GM12878 (cell line): ENCODE results near the gene UTP25. TPM values are rescaled to one million over a fixed set of nuclear protein-coding genes. Genes with fewer than 3 reads are reported as not detected.

Experiments
- ATAC-seq: fragments of 200-7000 bp; cut with Tn5 transposase; 3 replicates; pipeline ENCODE4 v1.9.1; 2020; ENCODE audit warnings: mild to moderate bottlenecking, moderate library complexity
- BruUV-seq: library from RNA; stranded (reverse); fragments of 400-500 nt; replicated peaks from 2 replicates; lab custom pipeline; 2021; lab: Mats Ljungman, UMichigan
- CTCF ChIA-PET: fragments of 300-600 bp; sonication (Branson Sonifier 250); formaldehyde crosslinking; extraction: SDS; loops from one replicate; lab custom pipeline; 2021; ENCODE audit warnings: inconsistent platforms; lab: Yijun Ruan, JAX
- POLR2A ChIA-PET: fragments of 350-600 bp; formaldehyde crosslinking; extraction: SDS; loops from one replicate; lab custom pipeline; 2021; ENCODE audit warnings: inconsistent platforms; lab: Charles Lee
- RAD21 ChIA-PET: fragments of 300-600 bp; sonication (Branson Sonifier 250); formaldehyde crosslinking; loops from one replicate; lab custom pipeline; 2023; ENCODE audit warnings: antibody characterized with exemption; ENCODE audit not compliant: unreplicated experiment; lab: Charles Lee
- SMC1A ChIA-PET: fragments of 300-600 bp; sonication (Branson Sonifier 250); formaldehyde crosslinking; loops from one replicate; lab custom pipeline; 2023; ENCODE audit not compliant: unreplicated experiment, uncharacterized antibody; lab: Charles Lee
- DNase-seq: peaks from one replicate; pipeline ENCODE4 v3.0.0-alpha.2; 2011; ENCODE audit warnings: low read depth, low spot score
- FAIRE-seq: peaks from 3 replicates; lab custom pipeline; 2011; peaks lifted over from hg19 to GRCh38; lab: Jason Lieb, UNC
- H2AFZ ChIP-seq: 2 replicates; pipeline ENCODE4 v1.6.0; 2011; ENCODE audit warnings: low read depth, low read length, control low read depth; ENCODE audit not compliant: control insufficient read depth
- H3K27ac ChIP-seq: 2 replicates; pipeline ENCODE4 v1.5.1; 2011; ENCODE audit warnings: control low read depth; ENCODE audit not compliant: control insufficient read depth, insufficient read depth
- H3K27me3 ChIP-seq, 2 experiments: replicated peaks in 1 of 2; 2 replicates each; pipeline versions ENCODE4 v1.6.0 to v1.6.1; 2011; ENCODE audit warnings: low read length in 1 of 2; ENCODE audit not compliant: control insufficient read depth in 2 of 2, insufficient read depth in 2 of 2
- H3K36me3 ChIP-seq, 2 experiments: 2 replicates each; pipeline ENCODE4 v1.5.1; 2011; ENCODE audit warnings: low read length in 1 of 2; ENCODE audit not compliant: control insufficient read depth in 2 of 2, insufficient read depth in 2 of 2
- H3K4me1 ChIP-seq: 2 replicates; pipeline ENCODE4 v1.6.1; 2011; ENCODE audit warnings: mild to moderate bottlenecking, low read length, moderate library complexity, mixed read lengths; ENCODE audit not compliant: control insufficient read depth, insufficient read depth
- H3K4me2 ChIP-seq: 2 replicates; pipeline ENCODE4 v1.6.0; 2011; ENCODE audit warnings: control low read depth; ENCODE audit not compliant: control insufficient read depth, insufficient read depth
- H3K4me3 ChIP-seq: fragments of 200-600 bp; sonication (generic); 2 replicates; pipeline ENCODE4 v1.5.1; 2016
- H3K79me2 ChIP-seq: 2 replicates; pipeline ENCODE4 v1.6.0; 2011; ENCODE audit warnings: low read length; ENCODE audit not compliant: control insufficient read depth, insufficient read depth
- H3K9ac ChIP-seq: 2 replicates; pipeline ENCODE4 v1.8.0; 2011; ENCODE audit warnings: low read length, control low read depth, mixed read lengths; ENCODE audit not compliant: control insufficient read depth, insufficient read depth
- H3K9me3 ChIP-seq: replicated peaks from 3 replicates; pipeline ENCODE4 v1.5.1; 2011; ENCODE audit warnings: mild to moderate bottlenecking, low read length; ENCODE audit not compliant: control insufficient read depth, insufficient read depth
- H4K20me1 ChIP-seq: 2 replicates; pipeline ENCODE4 v1.6.0; 2011; ENCODE audit not compliant: control insufficient read depth, insufficient read depth
- KDM1A ChIP-seq: fragments of 200-600 bp; sonication (generic); IDR thresholded peaks from 2 replicates; pipeline ENCODE4 v1.6.1; 2016; ENCODE audit warnings: borderline replicate concordance
- MEF2A ChIP-seq: IDR thresholded peaks from 2 replicates; pipeline ENCODE4 v1.6.1; 2011; ENCODE audit warnings: low read depth, mild to moderate bottlenecking, low read length, moderate library complexity; ENCODE audit not compliant: insufficient read depth
- NR2F1 ChIP-seq: fragments of 450-650 bp; conservative IDR thresholded peaks from 2 replicates; pipeline ENCODE4 v1.6.1; 2017; ENCODE audit warnings: mild to moderate bottlenecking
- RCOR1 ChIP-seq: conservative IDR thresholded peaks from 2 replicates; pipeline ENCODE4 v1.6.1; 2012; ENCODE audit warnings: low read depth, low read length, improper control_type of control experiment
- RELA ChIP-seq: fragments of 450-650 bp; IDR thresholded peaks from 2 replicates; pipeline ENCODE4 v1.8.0; 2014; ENCODE audit warnings: borderline replicate concordance; ENCODE audit not compliant: partially characterized antibody
- WGBS: methylation state at CpG from one replicate; pipeline ENCODE4 v1.1.6; 2016; ENCODE audit warnings: low lambda C conversion rate; ENCODE audit not compliant: insufficient replicate concordance, insufficient coverage; ENCODE audit errors: missing lambda C conversion rate; 5-methylcytosine and 5-hydroxymethylcytosine counted together
- in situ Hi-C: fragments of 300-500 bp; cut with MboI; formaldehyde crosslinking; loops from 9 replicates; pipeline ENCODE4 v1.14.3; 2018; ENCODE audit warnings: mixed read lengths
- intact Hi-C: fragments of 100-400 bp; cut with micrococcal nuclease; formaldehyde crosslinking; loops from one replicate; pipeline ENCODE4 v1.14.2; 2022; ENCODE audit not compliant: unreplicated experiment
- polyA plus RNA-seq, 11 experiments: library from polyadenylated mRNA; depleted of rRNA in 4 of 11; unstranded in 6 of 11; stranded (reverse) in 5 of 11; fragments of >200 nt; fragmentation: Nextera tagmentation in 4 of 11; fragmentation: Illumina TruSeq in 1 of 11; extraction: Ambion mirVana in 4 of 11; extraction: Trizol in 1 of 11; gene quantifications; 1 replicate in 1 of 11; 2 replicates in 10 of 11; pipeline versions ENCODE4 v1.2.1 to v1.2.3, GENCODE V29; 2011 to 2016; ENCODE audit warnings: inconsistent platforms in 2 of 11, missing spikeins in 2 of 11, low read depth in 1 of 11
- total RNA-seq, 4 experiments: library from RNA; depleted of rRNA in 3 of 4; stranded (reverse); fragments of >200 nt in 3 of 4; fragmentation: Illumina TruSeq in 1 of 4; extraction: Trizol in 1 of 4; gene quantifications; 2 replicates each; pipeline versions ENCODE4 v1.2.1 to v1.2.3, GENCODE V29; 2013 to 2021
- TF ChIP-seq, protein P1 (sequence below): fragments of 450-650 bp; IDR thresholded peaks from 2 replicates; pipeline ENCODE4 v1.6.1; 2017; ENCODE audit warnings: mild to moderate bottlenecking, low read depth, inconsistent platforms; ENCODE audit not compliant: poor library complexity, severe bottlenecking
- TF ChIP-seq, protein P2 (sequence below): fragments of 450-650 bp; conservative IDR thresholded peaks from 2 replicates; pipeline ENCODE4 v1.6.1; 2017; ENCODE audit warnings: mild to moderate bottlenecking, moderate library complexity

UTP25 gene
- total and polyA plus RNA-seq, 10 of the 15 experiments (the other 5 are each of a cell fraction or from before 2014, with no cell fraction given), result 3.0 to 13.3 (median 8.5) TPM

- Histone ChIP-seq H2AFZ (no peak overlapping the region), H3K4me1 (no peaks in the 10 kb centered on the region), H3K4me3 (no peak overlapping the region), H3K27ac (no peak overlapping the region), H3K4me2 (no peak overlapping the region), H3K9ac (no peak overlapping the region), H4K20me1 (no peaks in the 10 kb centered on the region), H3K9me3 (no peaks in the 10 kb centered on the region)
- ATAC-seq, result no peak
- intact Hi-C loops (no loop called here), in situ Hi-C loops (no loop called here)
- FAIRE-seq, result no peak
- RAD21 ChIA-PET, result no interaction called here
- no TSS peak for BruUV-seq
- 17% methylated on average over 6 of the region's 6 CpGs for WGBS
- no peak for TF ChIP-seq NR2F1
- TF ChIP-seq KDM1A, result no peak
- TF ChIP-seq, protein P1, sequence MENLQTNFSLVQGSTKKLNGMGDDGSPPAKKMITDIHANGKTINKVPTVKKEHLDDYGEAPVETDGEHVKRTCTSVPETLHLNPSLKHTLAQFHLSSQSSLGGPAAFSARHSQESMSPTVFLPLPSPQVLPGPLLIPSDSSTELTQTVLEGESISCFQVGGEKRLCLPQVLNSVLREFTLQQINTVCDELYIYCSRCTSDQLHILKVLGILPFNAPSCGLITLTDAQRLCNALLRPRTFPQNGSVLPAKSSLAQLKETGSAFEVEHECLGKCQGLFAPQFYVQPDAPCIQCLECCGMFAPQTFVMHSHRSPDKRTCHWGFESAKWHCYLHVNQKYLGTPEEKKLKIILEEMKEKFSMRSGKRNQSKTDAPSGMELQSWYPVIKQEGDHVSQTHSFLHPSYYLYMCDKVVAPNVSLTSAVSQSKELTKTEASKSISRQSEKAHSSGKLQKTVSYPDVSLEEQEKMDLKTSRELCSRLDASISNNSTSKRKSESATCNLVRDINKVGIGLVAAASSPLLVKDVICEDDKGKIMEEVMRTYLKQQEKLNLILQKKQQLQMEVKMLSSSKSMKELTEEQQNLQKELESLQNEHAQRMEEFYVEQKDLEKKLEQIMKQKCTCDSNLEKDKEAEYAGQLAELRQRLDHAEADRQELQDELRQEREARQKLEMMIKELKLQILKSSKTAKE, result no peak
- TF ChIP-seq RELA, result no peak
- TF ChIP-seq, protein P2, sequence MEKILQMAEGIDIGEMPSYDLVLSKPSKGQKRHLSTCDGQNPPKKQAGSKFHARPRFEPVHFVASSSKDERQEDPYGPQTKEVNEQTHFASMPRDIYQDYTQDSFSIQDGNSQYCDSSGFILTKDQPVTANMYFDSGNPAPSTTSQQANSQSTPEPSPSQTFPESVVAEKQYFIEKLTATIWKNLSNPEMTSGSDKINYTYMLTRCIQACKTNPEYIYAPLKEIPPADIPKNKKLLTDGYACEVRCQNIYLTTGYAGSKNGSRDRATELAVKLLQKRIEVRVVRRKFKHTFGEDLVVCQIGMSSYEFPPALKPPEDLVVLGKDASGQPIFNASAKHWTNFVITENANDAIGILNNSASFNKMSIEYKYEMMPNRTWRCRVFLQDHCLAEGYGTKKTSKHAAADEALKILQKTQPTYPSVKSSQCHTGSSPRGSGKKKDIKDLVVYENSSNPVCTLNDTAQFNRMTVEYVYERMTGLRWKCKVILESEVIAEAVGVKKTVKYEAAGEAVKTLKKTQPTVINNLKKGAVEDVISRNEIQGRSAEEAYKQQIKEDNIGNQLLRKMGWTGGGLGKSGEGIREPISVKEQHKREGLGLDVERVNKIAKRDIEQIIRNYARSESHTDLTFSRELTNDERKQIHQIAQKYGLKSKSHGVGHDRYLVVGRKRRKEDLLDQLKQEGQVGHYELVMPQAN, result no peak
- TF ChIP-seq MEF2A, result no peak
- TF ChIP-seq RCOR1, result no peak
- TF ChIP-seq, all 136 proteins: peak for 0
- POLR2A ChIA-PET, result no interaction called here
- CTCF ChIA-PET, result interaction anchor here (1.1 kb wide), 1 partner anchor 16 kb away, joined by 3 read pairs; no protein-coding TSS in a partner anchor
- H3K36me3 ChIP-seq, result no peaks in the 10 kb centered on the region
- SMC1A ChIA-PET, result no interaction called here
- no peak for DNase-seq
- H3K79me2 ChIP-seq, result no peaks in the 10 kb centered on the region
- H3K27me3 ChIP-seq, result no peaks in the 10 kb centered on the region; a peak in 1 of 4 replicates
These were observed 48.5 kb downstream of the UTP25 start for GRCh38 chr1:209876078-209876800.
